K562 (cell line): Measurements from ENCODE around the gene KCNQ4. TPM values are rescaled to one million over a fixed set of nuclear protein-coding genes. Genes with fewer than 3 reads are reported as not detected.
A peak's percentile ranks its signal among the peaks of the same experiment; 100 is the strongest.

ENCODE experiments used
- ATF7 ChIP-seq: fragments of 450-650 bp; IDR thresholded peaks from 2 replicates; pipeline ENCODE4 v1.7.1; 2014; ENCODE audit warnings: mild to moderate bottlenecking, moderate library complexity
- BCL6 ChIP-seq: fragments of 250-450 bp; sonication (Bioruptor Pico); IDR thresholded peaks from 2 replicates; pipeline ENCODE4 v1.4.0; 2020
- NEUROD1 ChIP-seq: fragments of 150-350 bp; IDR thresholded peaks from 2 replicates; pipeline ENCODE4 v1.6.1; 2014; ENCODE audit warnings: borderline replicate concordance, low read length, low read depth; ENCODE audit not compliant: partially characterized antibody
- NFRKB ChIP-seq: fragments of 450-650 bp; IDR thresholded peaks from 2 replicates; pipeline ENCODE4 v1.6.1; 2016; ENCODE audit warnings: low read depth
- NRF1 ChIP-seq, 2 experiments: fragments of 450-650 bp; IDR thresholded peaks in 1 of 2; conservative IDR thresholded peaks in 1 of 2; 2 replicates each; pipeline ENCODE4 v1.6.1; 2014; ENCODE audit warnings: mild to moderate bottlenecking in 2 of 2
- SMAD4 ChIP-seq: fragments of 250-450 bp; sonication (Bioruptor Pico); conservative IDR thresholded peaks from 2 replicates; pipeline ENCODE4 v1.8.0; 2021; ENCODE audit warnings: inconsistent platforms, mild to moderate bottlenecking, moderate library complexity
- SMARCB1 ChIP-seq: IDR thresholded peaks from 2 replicates; pipeline ENCODE4 v1.6.1; 2011; ENCODE audit warnings: improper control_type of control experiment, low read depth; ENCODE audit not compliant: insufficient read length
- SMC3 ChIP-seq: conservative IDR thresholded peaks from 2 replicates; pipeline ENCODE4 v1.6.1; 2011; ENCODE audit warnings: low read depth, low read length, improper control_type of control experiment; ENCODE audit not compliant: insufficient read depth
- TRIM28 ChIP-seq: fragments of 450-650 bp; IDR thresholded peaks from 2 replicates; pipeline ENCODE4 v1.6.1; 2017
- ZFP36 ChIP-seq: fragments of 150-350 bp; IDR thresholded peaks from 2 replicates; pipeline ENCODE4 v1.6.1; 2018; ENCODE audit warnings: low read length, low read depth; ENCODE audit not compliant: partially characterized antibody
- ZNF23 ChIP-seq: fragments of 250-450 bp; sonication (Bioruptor Pico); IDR thresholded peaks from 2 replicates; pipeline ENCODE4 v1.4.0; 2020; ENCODE audit warnings: mild to moderate bottlenecking
- ZNF324 ChIP-seq: fragments of 250-450 bp; sonication (Bioruptor Pico); IDR thresholded peaks from 2 replicates; pipeline ENCODE4 v1.4.0; 2020; ENCODE audit warnings: mild to moderate bottlenecking
- ZNF668 ChIP-seq: fragments of 250-450 bp; sonication (Bioruptor Pico); IDR thresholded peaks from 2 replicates; pipeline ENCODE4 v1.8.0; 2022; ENCODE audit warnings: mild to moderate bottlenecking, inconsistent platforms
- polyA plus RNA-seq, 8 experiments: library from polyadenylated mRNA; depleted of rRNA in 4 of 8; stranded (reverse) in 5 of 8; unstranded in 3 of 8; fragments of >200 nt; fragmentation: Nextera tagmentation in 2 of 8; fragmentation: Illumina TruSeq in 1 of 8; extraction: Ambion mirVana in 2 of 8; extraction: Trizol in 1 of 8; gene quantifications; 2 replicates each; pipeline versions ENCODE4 v1.2.1 to v1.2.3, GENCODE V29; 2011 to 2014; ENCODE audit warnings: inconsistent platforms in 1 of 8, missing spikeins in 1 of 8
- total RNA-seq, 7 experiments: library from RNA; depleted of rRNA in 6 of 7; stranded (reverse); fragments of >200 nt in 6 of 7; fragmentation: Illumina TruSeq in 2 of 7; extraction: Trizol in 2 of 7; gene quantifications; 2 replicates each; pipeline versions ENCODE4 v1.2.1 to v1.2.3, GENCODE V29; 2011 to 2021; ENCODE audit warnings: low replicate concordance in 1 of 7
- TF ChIP-seq, protein P1 (sequence below): fragments of 450-650 bp; formaldehyde crosslinking; IDR thresholded peaks from 2 replicates; pipeline ENCODE4 v1.4.0; 2020; ENCODE audit warnings: mild to moderate bottlenecking, moderate library complexity
- TF ChIP-seq, protein P2 (sequence below): sonication (generic); formaldehyde crosslinking; IDR thresholded peaks from 2 replicates; pipeline ENCODE4 v1.8.1; 2023; ENCODE audit warnings: mild to moderate bottlenecking, missing genetic modification reagents
- TF ChIP-seq, protein P3 (sequence below): sonication (generic); formaldehyde crosslinking; IDR thresholded peaks from 2 replicates; pipeline ENCODE4 v1.4.0; 2020; ENCODE audit warnings: mild to moderate bottlenecking, missing genetic modification reagents
- TF ChIP-seq, protein P4 (sequence below): fragments of 200-800 bp; sonication (Bioruptor generic); IDR thresholded peaks from 2 replicates; pipeline ENCODE4 v1.6.1; 2017; ENCODE audit warnings: missing genetic modification characterization, missing compliant biosample characterization

KCNQ4 gene
- total and polyA plus RNA-seq, 9 of the 15 experiments (the other 6 are each of a cell fraction or from before 2014, with no cell fraction given), result 0.07 to 4.1 (median 0.79) TPM

DNA sequence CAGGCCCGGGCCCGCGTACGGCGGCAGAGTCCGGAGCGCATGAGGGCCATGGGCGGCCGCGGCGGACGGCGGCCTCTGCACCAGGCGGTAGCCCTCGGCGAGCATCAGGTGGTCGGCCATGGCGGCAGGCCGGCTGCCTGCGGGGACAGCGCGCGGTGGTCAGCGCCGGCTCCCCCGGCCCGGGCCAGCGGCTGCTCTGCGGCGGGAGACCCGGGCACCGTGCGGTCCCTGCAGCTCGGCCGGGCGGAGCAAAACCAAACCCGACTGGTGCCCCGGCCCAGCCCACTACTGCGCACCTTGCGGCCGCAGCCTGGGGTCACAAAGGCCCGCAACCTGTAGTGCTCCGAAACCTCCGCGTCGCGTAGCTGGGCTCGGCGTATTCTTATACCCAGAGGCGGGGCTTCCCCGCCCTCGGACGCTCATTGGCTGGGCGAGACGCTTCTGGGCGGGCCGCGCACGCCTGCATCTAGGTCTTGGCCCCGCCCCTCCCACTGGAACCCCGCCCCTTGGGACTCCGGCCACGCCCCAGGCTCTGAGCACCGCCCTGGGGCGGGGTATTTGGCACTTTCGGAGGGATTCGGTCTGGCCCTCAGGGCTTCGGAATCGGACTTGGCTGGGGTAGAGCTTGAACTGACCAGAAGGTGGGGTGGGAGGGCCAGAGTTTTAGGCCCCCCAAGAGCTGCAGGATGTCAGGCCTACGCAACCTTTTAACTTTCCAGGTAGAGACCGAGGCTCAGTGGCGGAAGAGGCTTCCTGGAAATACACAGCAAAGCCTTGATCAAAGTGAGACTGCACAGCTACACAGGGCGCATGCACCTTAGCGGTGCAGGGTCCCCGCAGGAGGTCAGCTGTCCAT lies 78.6 kb downstream of the KCNQ4 start, which contains the start of gene CITED4 (continued):
- TF ChIP-seq, protein P1, sequence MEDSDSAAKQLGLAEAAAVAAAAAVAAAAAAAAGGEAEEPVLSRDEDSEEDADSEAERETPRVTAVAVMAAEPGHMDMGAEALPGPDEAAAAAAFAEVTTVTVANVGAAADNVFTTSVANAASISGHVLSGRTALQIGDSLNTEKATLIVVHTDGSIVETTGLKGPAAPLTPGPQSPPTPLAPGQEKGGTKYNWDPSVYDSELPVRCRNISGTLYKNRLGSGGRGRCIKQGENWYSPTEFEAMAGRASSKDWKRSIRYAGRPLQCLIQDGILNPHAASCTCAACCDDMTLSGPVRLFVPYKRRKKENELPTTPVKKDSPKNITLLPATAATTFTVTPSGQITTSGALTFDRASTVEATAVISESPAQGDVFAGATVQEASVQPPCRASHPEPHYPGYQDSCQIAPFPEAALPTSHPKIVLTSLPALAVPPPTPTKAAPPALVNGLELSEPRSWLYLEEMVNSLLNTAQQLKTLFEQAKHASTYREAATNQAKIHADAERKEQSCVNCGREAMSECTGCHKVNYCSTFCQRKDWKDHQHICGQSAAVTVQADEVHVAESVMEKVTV (CRISPR knock-in tag), result peak; percentile 98
- TF ChIP-seq SMC3 (peak; percentile 80), NEUROD1 (peak; percentile 3), ZNF668 (CRISPR knock-in tag) (no peak), ZFP36 (peak; percentile 63), SMAD4 (CRISPR knock-in tag) (peak; percentile 58; the same call in 1 of the 2 replicates), ZNF324 (CRISPR knock-in tag) (no peak), ATF7 (peak; percentile 80), TRIM28 (0 out of 2 replicates have a peak, but pooled peaks have one; percentile 41), SMARCB1 (no peak), NFRKB (no peak), ZNF23 (no peak), NRF1 (conservative IDR thresholded peaks at IDR 0.05 in 1 of 2, IDR thresholded peaks at IDR 0.05 in 1 of 2) (peak; percentile 86 to 88), BCL6 (no peak)
- TF ChIP-seq, protein P2, sequence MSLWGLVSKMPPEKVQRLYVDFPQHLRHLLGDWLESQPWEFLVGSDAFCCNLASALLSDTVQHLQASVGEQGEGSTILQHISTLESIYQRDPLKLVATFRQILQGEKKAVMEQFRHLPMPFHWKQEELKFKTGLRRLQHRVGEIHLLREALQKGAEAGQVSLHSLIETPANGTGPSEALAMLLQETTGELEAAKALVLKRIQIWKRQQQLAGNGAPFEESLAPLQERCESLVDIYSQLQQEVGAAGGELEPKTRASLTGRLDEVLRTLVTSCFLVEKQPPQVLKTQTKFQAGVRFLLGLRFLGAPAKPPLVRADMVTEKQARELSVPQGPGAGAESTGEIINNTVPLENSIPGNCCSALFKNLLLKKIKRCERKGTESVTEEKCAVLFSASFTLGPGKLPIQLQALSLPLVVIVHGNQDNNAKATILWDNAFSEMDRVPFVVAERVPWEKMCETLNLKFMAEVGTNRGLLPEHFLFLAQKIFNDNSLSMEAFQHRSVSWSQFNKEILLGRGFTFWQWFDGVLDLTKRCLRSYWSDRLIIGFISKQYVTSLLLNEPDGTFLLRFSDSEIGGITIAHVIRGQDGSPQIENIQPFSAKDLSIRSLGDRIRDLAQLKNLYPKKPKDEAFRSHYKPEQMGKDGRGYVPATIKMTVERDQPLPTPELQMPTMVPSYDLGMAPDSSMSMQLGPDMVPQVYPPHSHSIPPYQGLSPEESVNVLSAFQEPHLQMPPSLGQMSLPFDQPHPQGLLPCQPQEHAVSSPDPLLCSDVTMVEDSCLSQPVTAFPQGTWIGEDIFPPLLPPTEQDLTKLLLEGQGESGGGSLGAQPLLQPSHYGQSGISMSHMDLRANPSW (CRISPR knock-in tag), result 0 out of 2 replicates have a peak, but pooled peaks have one; percentile 40
- TF ChIP-seq, protein P3, sequence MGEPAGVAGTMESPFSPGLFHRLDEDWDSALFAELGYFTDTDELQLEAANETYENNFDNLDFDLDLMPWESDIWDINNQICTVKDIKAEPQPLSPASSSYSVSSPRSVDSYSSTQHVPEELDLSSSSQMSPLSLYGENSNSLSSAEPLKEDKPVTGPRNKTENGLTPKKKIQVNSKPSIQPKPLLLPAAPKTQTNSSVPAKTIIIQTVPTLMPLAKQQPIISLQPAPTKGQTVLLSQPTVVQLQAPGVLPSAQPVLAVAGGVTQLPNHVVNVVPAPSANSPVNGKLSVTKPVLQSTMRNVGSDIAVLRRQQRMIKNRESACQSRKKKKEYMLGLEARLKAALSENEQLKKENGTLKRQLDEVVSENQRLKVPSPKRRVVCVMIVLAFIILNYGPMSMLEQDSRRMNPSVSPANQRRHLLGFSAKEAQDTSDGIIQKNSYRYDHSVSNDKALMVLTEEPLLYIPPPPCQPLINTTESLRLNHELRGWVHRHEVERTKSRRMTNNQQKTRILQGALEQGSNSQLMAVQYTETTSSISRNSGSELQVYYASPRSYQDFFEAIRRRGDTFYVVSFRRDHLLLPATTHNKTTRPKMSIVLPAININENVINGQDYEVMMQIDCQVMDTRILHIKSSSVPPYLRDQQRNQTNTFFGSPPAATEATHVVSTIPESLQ (CRISPR knock-in tag), result no peak
- TF ChIP-seq, protein P4, sequence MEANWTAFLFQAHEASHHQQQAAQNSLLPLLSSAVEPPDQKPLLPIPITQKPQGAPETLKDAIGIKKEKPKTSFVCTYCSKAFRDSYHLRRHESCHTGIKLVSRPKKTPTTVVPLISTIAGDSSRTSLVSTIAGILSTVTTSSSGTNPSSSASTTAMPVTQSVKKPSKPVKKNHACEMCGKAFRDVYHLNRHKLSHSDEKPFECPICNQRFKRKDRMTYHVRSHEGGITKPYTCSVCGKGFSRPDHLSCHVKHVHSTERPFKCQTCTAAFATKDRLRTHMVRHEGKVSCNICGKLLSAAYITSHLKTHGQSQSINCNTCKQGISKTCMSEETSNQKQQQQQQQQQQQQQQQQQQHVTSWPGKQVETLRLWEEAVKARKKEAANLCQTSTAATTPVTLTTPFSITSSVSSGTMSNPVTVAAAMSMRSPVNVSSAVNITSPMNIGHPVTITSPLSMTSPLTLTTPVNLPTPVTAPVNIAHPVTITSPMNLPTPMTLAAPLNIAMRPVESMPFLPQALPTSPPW (CRISPR knock-in tag), result peak; percentile 43; the same call in 1 of the 2 replicates
